IMR-90 (cell line): ENCODE data around the gene FMN2. TPM values are rescaled to one million over a fixed set of nuclear protein-coding genes. Genes with fewer than 3 reads are reported as not detected.
A peak's percentile ranks its signal among the peaks of the same experiment; 100 is the strongest.

Experiments used
- ATAC-seq: fragments of 200-7000 bp; cut with Tn5 transposase; 2 replicates; pipeline ENCODE4 v1.9.1; 2020; ENCODE audit warnings: low read depth, mild to moderate bottlenecking, moderate library complexity
- BruUV-seq: library from RNA; stranded (reverse); fragments of 400-500 nt; replicated peaks from 2 replicates; lab custom pipeline; 2021; lab: Mats Ljungman, UMichigan
- CTCF ChIA-PET: fragments of 300-600 bp; formaldehyde crosslinking; extraction: SDS; loops from one replicate; lab custom pipeline; 2021; ENCODE audit warnings: antibody characterized with exemption; lab: Yijun Ruan, JAX
- POLR2A ChIA-PET: fragments of 300-600 bp; sonication (Branson Sonifier 250); formaldehyde crosslinking; loops from one replicate; lab custom pipeline; 2022; ENCODE audit warnings: antibody characterized with exemption; ENCODE audit not compliant: unreplicated experiment; lab: Charles Lee
- DNase-seq: peaks from one replicate; pipeline ENCODE4 v3.0.0; 2013
- H2AFZ ChIP-seq: replicated peaks from 2 replicates; pipeline ENCODE3; 2013; ENCODE audit warnings: low read length, mild to moderate bottlenecking; ENCODE audit not compliant: poor library complexity
- H2AK5ac ChIP-seq: 2 replicates; pipeline ENCODE4 v1.6.1; 2013; ENCODE audit warnings: low read depth, low read length, inconsistent platforms
- H2AK9ac ChIP-seq: replicated peaks from 2 replicates; pipeline ENCODE3; 2013; ENCODE audit warnings: mild to moderate bottlenecking, low read depth, low read length, moderate library complexity; ENCODE audit not compliant: poor library complexity
- H2BK120ac ChIP-seq: 2 replicates; pipeline ENCODE4 v1.6.1; 2013; ENCODE audit warnings: low read depth, low read length, inconsistent platforms
- H2BK15ac ChIP-seq: 3 replicates; pipeline ENCODE4 v1.6.1; 2013; ENCODE audit warnings: low read depth, low read length, inconsistent platforms
- H2BK20ac ChIP-seq: 2 replicates; pipeline ENCODE4 v1.6.1; 2013; ENCODE audit warnings: low read depth, mild to moderate bottlenecking, inconsistent platforms, low read length, moderate library complexity
- H2BK5ac ChIP-seq: 2 replicates; pipeline ENCODE4 v1.6.1; 2013; ENCODE audit warnings: mild to moderate bottlenecking, low read depth, low read length, inconsistent platforms; ENCODE audit not compliant: poor library complexity, severe bottlenecking
- H3K14ac ChIP-seq: replicated peaks from 2 replicates; pipeline ENCODE4 v1.6.1; 2013; ENCODE audit warnings: low read depth, low read length, inconsistent platforms
- H3K18ac ChIP-seq: 2 replicates; pipeline ENCODE4 v1.6.1; 2013; ENCODE audit warnings: low read depth, low read length, control low read depth
- H3K23ac ChIP-seq: 2 replicates; pipeline ENCODE4 v1.6.1; 2013; ENCODE audit warnings: low read depth, low read length, inconsistent platforms
- H3K27ac ChIP-seq: 2 replicates; pipeline ENCODE4 v1.5.1; 2013; ENCODE audit warnings: mild to moderate bottlenecking, control low read depth, low read length; ENCODE audit not compliant: insufficient read depth
- H3K27me3 ChIP-seq: 2 replicates; pipeline ENCODE4 v1.6.1; 2013; ENCODE audit warnings: low read length; ENCODE audit not compliant: control insufficient read depth, insufficient read depth
- H3K36me3 ChIP-seq: 2 replicates; pipeline ENCODE4 v1.6.1; 2013; ENCODE audit warnings: low read length, mixed read lengths; ENCODE audit not compliant: control insufficient read depth, insufficient read depth
- H3K4ac ChIP-seq: 2 replicates; pipeline ENCODE4 v1.6.1; 2013; ENCODE audit warnings: low read depth, low read length, inconsistent platforms
- H3K4me1 ChIP-seq: 2 replicates; pipeline ENCODE4 v1.6.1; 2013; ENCODE audit warnings: low read length, mixed read lengths; ENCODE audit not compliant: control insufficient read depth, insufficient read depth
- H3K4me2 ChIP-seq: 2 replicates; pipeline ENCODE4 v1.6.1; 2013; ENCODE audit warnings: low read depth, mild to moderate bottlenecking, control low read depth, low read length, moderate library complexity
- H3K4me3 ChIP-seq: 2 replicates; pipeline ENCODE4 v1.5.1; 2013; ENCODE audit warnings: low read depth, mild to moderate bottlenecking, control low read depth, low read length, moderate library complexity; ENCODE audit not compliant: insufficient read depth
- H3K56ac ChIP-seq: 2 replicates; pipeline ENCODE4 v1.6.1; 2013; ENCODE audit warnings: low read length, inconsistent platforms; ENCODE audit not compliant: insufficient read depth; ENCODE audit errors: extremely low read depth
- H3K79me1 ChIP-seq, 2 experiments: 2 replicates each; pipeline ENCODE4 v1.6.1; 2013; ENCODE audit warnings: low read length in 2 of 2, inconsistent platforms in 1 of 2, low read depth in 1 of 2
- H3K9ac ChIP-seq: 2 replicates; pipeline ENCODE4 v1.6.1; 2013; ENCODE audit warnings: low read depth, low read length, control low read depth
- H3K9me1 ChIP-seq: 2 replicates; pipeline ENCODE4 v1.6.1; 2013; ENCODE audit warnings: low read length, inconsistent platforms; ENCODE audit not compliant: insufficient read depth
- H3K9me3 ChIP-seq: 2 replicates; pipeline ENCODE4 v1.6.1; 2013; ENCODE audit warnings: low read length; ENCODE audit not compliant: control insufficient read depth, insufficient read depth
- H4K20me1 ChIP-seq: 2 replicates; pipeline ENCODE4 v1.6.1; 2013; ENCODE audit warnings: low read length, inconsistent platforms; ENCODE audit not compliant: insufficient read depth
- H4K5ac ChIP-seq: 2 replicates; pipeline ENCODE4 v1.6.1; 2013; ENCODE audit warnings: mild to moderate bottlenecking, low read depth, low read length, control low read depth
- H4K8ac ChIP-seq, 2 experiments: 2 replicates each; pipeline ENCODE4 v1.6.1; 2013; ENCODE audit warnings: low read depth in 2 of 2, low read length in 2 of 2, control low read depth in 1 of 2, inconsistent platforms in 1 of 2
- H4K91ac ChIP-seq: 2 replicates; pipeline ENCODE4 v1.6.1; 2013; ENCODE audit warnings: low read depth, low read length, inconsistent platforms; ENCODE audit not compliant: insufficient read depth
- BHLHE40 ChIP-seq: fragments of 150-350 bp; IDR thresholded peaks from 2 replicates; pipeline ENCODE4 v1.6.1; 2016; ENCODE audit warnings: mild to moderate bottlenecking, low read depth, low read length
- WGBS, 2 experiments: methylation state at CpG; one replicate each; pipeline versions ENCODE4 v1.1.5 to v1.1.7; 2013; ENCODE audit warnings: missing lambda C conversion rate in 2 of 2; ENCODE audit not compliant: insufficient read length in 1 of 2; ENCODE audit errors: extremely low coverage in 2 of 2; 5-methylcytosine and 5-hydroxymethylcytosine counted together
- dilution Hi-C: fragments of 300-500 bp; cut with HindIII; formaldehyde crosslinking; loops from one replicate; pipeline ENCODE4 v1.14.3; 2018; ENCODE audit warnings: low sequenced_read_pairs; ENCODE audit not compliant: unreplicated experiment
- in situ Hi-C: fragments of 300-500 bp; cut with MboI; formaldehyde crosslinking; loops from 3 replicates; pipeline ENCODE4 v1.14.3; 2019; ENCODE audit warnings: low sequenced_read_pairs, inconsistent platforms, mixed read lengths
- intact Hi-C: fragments of 100-400 bp; cut with micrococcal nuclease; formaldehyde crosslinking; loops from 2 replicates; pipeline ENCODE4 v1.10.0; 2022
- polyA plus RNA-seq, 3 experiments: library from polyadenylated mRNA; depleted of rRNA; stranded (reverse); fragments of >200 nt; gene quantifications; 2 replicates each; pipeline ENCODE4 v1.2.3, GENCODE V29; 2012; ENCODE audit warnings: low replicate concordance in 1 of 3
- total RNA-seq: library from RNA; depleted of rRNA; stranded (reverse); fragments of >200 nt; gene quantifications from 2 replicates; pipeline ENCODE4 v1.2.3, GENCODE V29; 2012

The FMN2 gene
- total and polyA plus RNA-seq, 2 of the 4 experiments (the other 2 are of a cell fraction), result 29.0 to 35.8 TPM

GRCh38 chr1:240136402-240136801, 44.7 kb downstream of the FMN2 start:
- Histone ChIP-seq H4K5ac (no peak overlapping the region), H3K9ac (no peak overlapping the region), H3K4me2 (no peak overlapping the region), H3K18ac (no peak overlapping the region), H3K9me1 (peaks cover 19% of the 10 kb centered on the region), H2AK5ac (no peak overlapping the region), H3K14ac (no peak overlapping the region), H2BK20ac (no peak overlapping the region), H3K4ac (no peak overlapping the region), H3K56ac (no peak overlapping the region), H3K36me3 (no peaks in the 10 kb centered on the region), H3K9me3 (no peaks in the 10 kb centered on the region), H2BK120ac (no peak overlapping the region), H4K20me1 (0 out of 2 replicates have a peak, but pooled peaks cover 8% of the 10 kb centered on the region), H2BK5ac (no peak overlapping the region), H3K27me3 (no peaks in the 10 kb centered on the region), H3K4me3 (no peak overlapping the region), H2AFZ (no peak overlapping the region), H3K4me1 (peaks cover 3% of the 10 kb centered on the region), H3K23ac (no peak overlapping the region), H2BK15ac (no peak overlapping the region), H3K79me1 (peaks cover 24 to 52% of the 10 kb centered on the region in 2 experiments), H3K27ac (no peak overlapping the region), H2AK9ac (no peak overlapping the region), H4K91ac (no peak overlapping the region), H4K8ac (no peak overlapping the region)
- intact Hi-C loops (no loop called here), in situ Hi-C loops (no loop called here), dilution Hi-C loops (no loop called here)
- ATAC-seq, result no peak
- CTCF ChIA-PET, result no interaction called here
- WGBS, 2 experiments, result no CpG with 5 or more reads among the region's 3 CpGs
- TF ChIP-seq BHLHE40, result no peak
- DNase-seq, result peak; percentile 23
- POLR2A ChIA-PET, result no interaction called here
- no TSS peak for BruUV-seq
